ENCODE data around the gene MYMK. TPM values are rescaled to one million over a fixed set of nuclear protein-coding genes. Genes with fewer than 3 reads are reported as not detected.

MYMK gene
- total RNA-seq, 1 experiment from 2014 or later, result not detected

DNA sequence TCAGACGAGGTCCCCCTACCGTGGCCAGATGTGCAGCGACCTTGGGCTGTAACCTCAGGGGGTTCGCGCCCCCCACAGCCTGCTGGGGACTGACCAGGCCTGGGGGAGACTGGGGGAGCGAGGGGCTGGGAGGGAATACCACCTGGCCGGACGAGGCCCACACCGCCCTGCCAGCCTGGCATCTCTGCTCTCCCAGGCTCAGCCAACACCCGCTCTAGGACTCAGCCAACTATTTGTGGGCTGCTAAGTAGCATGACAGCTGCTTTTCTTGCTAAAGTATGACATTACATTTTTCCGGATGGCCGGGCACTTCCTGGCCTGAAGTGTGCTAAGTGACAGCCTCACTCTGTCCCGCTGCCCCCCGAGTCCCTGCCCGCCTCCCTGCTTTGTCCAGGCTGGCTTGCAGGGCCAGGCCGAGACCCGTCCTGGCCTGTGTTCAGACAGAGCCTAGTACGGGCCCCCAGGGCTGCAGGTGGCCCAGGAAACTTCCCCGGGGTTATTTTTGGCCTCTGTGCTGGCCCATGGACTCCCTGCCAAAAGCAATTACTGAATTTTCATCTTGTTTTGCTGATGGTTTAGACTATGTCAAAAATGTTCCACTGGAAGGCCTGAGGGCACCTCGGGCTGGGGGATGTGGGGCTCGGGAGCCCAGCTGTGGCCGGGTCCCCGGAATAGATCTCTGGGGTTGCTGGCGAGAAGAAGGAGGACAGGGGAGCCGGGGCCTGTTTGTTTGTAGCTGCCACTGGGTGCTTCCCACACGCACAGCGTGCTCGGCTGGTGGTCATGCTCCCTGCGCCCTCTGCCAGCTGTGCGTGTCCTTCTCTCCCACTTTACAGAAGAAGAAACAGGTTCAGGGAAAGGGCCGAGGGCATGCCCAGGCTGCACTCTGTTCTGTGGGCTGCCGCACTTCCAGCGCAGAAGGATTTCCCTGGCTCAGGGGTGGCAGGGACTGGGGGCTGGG, 32.4 kb downstream of the MYMK start:
- H3K4me3 ChIP-seq (replicated peaks in 1 of 2; ENCODE audit: low read depth in 1 of 2, low read length in 2 of 2), result no peak overlapping the region
- no peaks in the 10 kb centered on the region for H3K79me2 ChIP-seq (ENCODE audit: insufficient read depth, low read length)
- H3K27ac ChIP-seq (ENCODE audit: low read depth, low read length), result no peak overlapping the region
- DNase-seq (ENCODE audit: low read depth, low spot score) (no peak), ATAC-seq (no peak)
- ChIA-PET RAD21 (ENCODE audit: low non-redundant PET in 1 of 2, low total read pairs in 2 of 2, uncharacterized antibody in 2 of 2, unreplicated experiment in 2 of 2) (no interaction called here), POLR2A (no interaction called here), CTCF (no interaction called here)
- no peaks in the 10 kb centered on the region for H3K9me3 ChIP-seq (ENCODE audit: control insufficient read depth in 1 of 2, insufficient read depth in 1 of 2, low read depth in 1 of 2, low read length in 2 of 2)
- intact Hi-C loops (cut with micrococcal nuclease), result no loop called here
- H3K4me2 ChIP-seq (ENCODE audit: low read length), result no peak overlapping the region
- no peaks in the 10 kb centered on the region for H3K36me3 ChIP-seq (ENCODE audit: control insufficient read depth in 1 of 2, insufficient read depth in 2 of 2, low read length in 2 of 2)
- H3K4me1 ChIP-seq (ENCODE audit: control insufficient read depth in 1 of 2, insufficient read depth in 2 of 2, low read length in 2 of 2), result peaks cover 0 to 4% of the 10 kb centered on the region in 2 experiments; a peak in 1 of 4 replicates
- no peak for TF ChIP-seq RAD21 (IDR thresholded peaks at IDR 0.05; ENCODE audit: low read depth)
- no peak for TF ChIP-seq POLR2AphosphoS5 (IDR thresholded peaks at IDR 0.05; ENCODE audit: low read depth, low read length)
- TF ChIP-seq, protein P1, sequence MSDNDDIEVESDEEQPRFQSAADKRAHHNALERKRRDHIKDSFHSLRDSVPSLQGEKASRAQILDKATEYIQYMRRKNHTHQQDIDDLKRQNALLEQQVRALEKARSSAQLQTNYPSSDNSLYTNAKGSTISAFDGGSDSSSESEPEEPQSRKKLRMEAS (IDR thresholded peaks at IDR 0.05), result no peak
- TF ChIP-seq FOSL1 (IDR thresholded peaks at IDR 0.05; ENCODE audit: low read depth), result no peak
- no peak for TF ChIP-seq REST (IDR thresholded peaks at IDR 0.05; ENCODE audit: low read depth)
- TF ChIP-seq POLR2A (IDR thresholded peaks at IDR 0.05; ENCODE audit: borderline replicate concordance, extremely low read depth, insufficient read depth, insufficient read length), result no peak
- TF ChIP-seq ZFX (IDR thresholded peaks at IDR 0.05), result no peak
- no peak for TF ChIP-seq SP1 (IDR thresholded peaks at IDR 0.05; ENCODE audit: low read depth)
- TF ChIP-seq EGR1 (IDR thresholded peaks at IDR 0.05; ENCODE audit: low read depth), result no peak
- TF ChIP-seq EZH2 (IDR thresholded peaks at IDR 0.05), result no peak
- no peak for TF ChIP-seq TCF7L2 (IDR thresholded peaks at IDR 0.05; ENCODE audit: borderline replicate concordance, extremely low read depth, insufficient read depth, insufficient read length)
- TF ChIP-seq ZNF274 (IDR thresholded peaks at IDR 0.05; ENCODE audit: low read depth, low read length), result no peak
- TF ChIP-seq YY1 (IDR thresholded peaks at IDR 0.05; ENCODE audit: extremely low read depth, insufficient replicate concordance, low read depth, low read length), result no peak
- TF ChIP-seq JUND (IDR thresholded peaks at IDR 0.05), result no peak
- TF ChIP-seq SIN3A (IDR thresholded peaks at IDR 0.05; ENCODE audit: low read depth), result no peak
- TF ChIP-seq ZBTB33 (IDR thresholded peaks at IDR 0.05; ENCODE audit: extremely low read depth, insufficient replicate concordance, low read length), result no peak
- TF ChIP-seq CEBPB (IDR thresholded peaks at IDR 0.05; ENCODE audit: low read depth), result no peak
- no peak for TF ChIP-seq CBX3 (IDR thresholded peaks at IDR 0.05; ENCODE audit: low read depth)
- TF ChIP-seq ATF3 (IDR thresholded peaks at IDR 0.05), result no peak
- H4K20me1 ChIP-seq (ENCODE audit: insufficient read depth), result no peaks in the 10 kb centered on the region
- H3K9me2 ChIP-seq (ENCODE audit: insufficient read depth), result no peaks in the 10 kb centered on the region
- no TSS peak for BruUV-seq (replicated peaks)
- H2AFZ ChIP-seq (ENCODE audit: low read depth, low read length, poor library complexity, severe bottlenecking), result no peak overlapping the region
- no peaks in the 10 kb centered on the region; the same call in 1 of the 2 replicates for H3K27me3 ChIP-seq (ENCODE audit: insufficient read depth, low read length)
- H3K9ac ChIP-seq (ENCODE audit: low read length), result no peak overlapping the region

All from HCT116 (cell line).